ENCODE results near the gene RTL10. TPM values are rescaled to one million over a fixed set of nuclear protein-coding genes. Genes with fewer than 3 reads are reported as not detected.

Gene RTL10
- total and polyA plus RNA-seq, 2 of the 13 experiments (the other 11 are each of a cell fraction or from before 2014, with no cell fraction given): 14.1 to 15.8 TPM

DNA sequence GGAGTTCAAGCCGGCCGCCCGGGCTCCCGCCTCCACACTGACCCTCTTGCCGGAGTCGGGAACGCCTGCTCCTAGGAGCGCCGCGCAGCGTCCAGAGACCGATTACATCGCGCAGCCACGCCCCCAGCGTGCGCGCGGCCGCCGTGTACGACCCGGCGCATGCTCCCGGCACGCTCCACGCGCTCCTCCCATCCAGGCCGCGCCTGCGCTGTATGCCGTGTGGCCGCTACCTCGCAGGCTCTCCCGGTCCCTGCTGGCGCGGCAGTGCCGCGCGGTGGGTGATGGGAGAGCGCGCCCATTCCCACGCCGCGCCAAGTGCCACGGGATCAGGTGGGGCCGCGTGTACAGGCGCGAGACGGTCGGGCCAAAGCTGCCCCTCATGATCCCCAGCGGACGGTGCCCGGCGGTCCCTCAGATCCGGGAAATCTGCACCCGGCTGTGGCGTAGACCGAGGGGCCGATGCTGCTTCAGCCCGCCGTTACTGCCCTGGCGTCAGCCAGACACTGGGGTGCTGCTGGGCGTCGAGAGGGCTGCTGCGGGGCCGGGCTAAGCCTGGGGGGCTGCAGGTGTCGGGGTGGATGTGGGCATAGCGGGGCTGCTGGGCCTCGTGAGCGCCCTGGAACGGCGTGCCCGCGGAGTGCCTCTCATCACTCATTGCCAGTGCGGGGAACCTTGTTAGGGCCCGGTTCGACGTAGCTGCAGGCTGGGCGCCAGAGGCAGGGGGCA, at the start of gene RTL10, which contains the start of gene GNB1L (continued):
- TF ChIP-seq, protein P1, sequence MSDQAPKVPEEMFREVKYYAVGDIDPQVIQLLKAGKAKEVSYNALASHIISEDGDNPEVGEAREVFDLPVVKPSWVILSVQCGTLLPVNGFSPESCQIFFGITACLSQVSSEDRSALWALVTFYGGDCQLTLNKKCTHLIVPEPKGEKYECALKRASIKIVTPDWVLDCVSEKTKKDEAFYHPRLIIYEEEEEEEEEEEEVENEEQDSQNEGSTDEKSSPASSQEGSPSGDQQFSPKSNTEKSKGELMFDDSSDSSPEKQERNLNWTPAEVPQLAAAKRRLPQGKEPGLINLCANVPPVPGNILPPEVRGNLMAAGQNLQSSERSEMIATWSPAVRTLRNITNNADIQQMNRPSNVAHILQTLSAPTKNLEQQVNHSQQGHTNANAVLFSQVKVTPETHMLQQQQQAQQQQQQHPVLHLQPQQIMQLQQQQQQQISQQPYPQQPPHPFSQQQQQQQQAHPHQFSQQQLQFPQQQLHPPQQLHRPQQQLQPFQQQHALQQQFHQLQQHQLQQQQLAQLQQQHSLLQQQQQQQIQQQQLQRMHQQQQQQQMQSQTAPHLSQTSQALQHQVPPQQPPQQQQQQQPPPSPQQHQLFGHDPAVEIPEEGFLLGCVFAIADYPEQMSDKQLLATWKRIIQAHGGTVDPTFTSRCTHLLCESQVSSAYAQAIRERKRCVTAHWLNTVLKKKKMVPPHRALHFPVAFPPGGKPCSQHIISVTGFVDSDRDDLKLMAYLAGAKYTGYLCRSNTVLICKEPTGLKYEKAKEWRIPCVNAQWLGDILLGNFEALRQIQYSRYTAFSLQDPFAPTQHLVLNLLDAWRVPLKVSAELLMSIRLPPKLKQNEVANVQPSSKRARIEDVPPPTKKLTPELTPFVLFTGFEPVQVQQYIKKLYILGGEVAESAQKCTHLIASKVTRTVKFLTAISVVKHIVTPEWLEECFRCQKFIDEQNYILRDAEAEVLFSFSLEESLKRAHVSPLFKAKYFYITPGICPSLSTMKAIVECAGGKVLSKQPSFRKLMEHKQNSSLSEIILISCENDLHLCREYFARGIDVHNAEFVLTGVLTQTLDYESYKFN (CRISPR knock-in tag; conservative IDR thresholded peaks at IDR 0.05): 0 out of 2 replicates have a peak, but pooled peaks have one; percentile 36
- TF ChIP-seq, protein P2, sequence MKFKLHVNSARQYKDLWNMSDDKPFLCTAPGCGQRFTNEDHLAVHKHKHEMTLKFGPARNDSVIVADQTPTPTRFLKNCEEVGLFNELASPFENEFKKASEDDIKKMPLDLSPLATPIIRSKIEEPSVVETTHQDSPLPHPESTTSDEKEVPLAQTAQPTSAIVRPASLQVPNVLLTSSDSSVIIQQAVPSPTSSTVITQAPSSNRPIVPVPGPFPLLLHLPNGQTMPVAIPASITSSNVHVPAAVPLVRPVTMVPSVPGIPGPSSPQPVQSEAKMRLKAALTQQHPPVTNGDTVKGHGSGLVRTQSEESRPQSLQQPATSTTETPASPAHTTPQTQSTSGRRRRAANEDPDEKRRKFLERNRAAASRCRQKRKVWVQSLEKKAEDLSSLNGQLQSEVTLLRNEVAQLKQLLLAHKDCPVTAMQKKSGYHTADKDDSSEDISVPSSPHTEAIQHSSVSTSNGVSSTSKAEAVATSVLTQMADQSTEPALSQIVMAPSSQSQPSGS (CRISPR knock-in tag; IDR thresholded peaks at IDR 0.05): peak; percentile 55; the same call in 1 of the 2 replicates
- TF ChIP-seq, protein P3, sequence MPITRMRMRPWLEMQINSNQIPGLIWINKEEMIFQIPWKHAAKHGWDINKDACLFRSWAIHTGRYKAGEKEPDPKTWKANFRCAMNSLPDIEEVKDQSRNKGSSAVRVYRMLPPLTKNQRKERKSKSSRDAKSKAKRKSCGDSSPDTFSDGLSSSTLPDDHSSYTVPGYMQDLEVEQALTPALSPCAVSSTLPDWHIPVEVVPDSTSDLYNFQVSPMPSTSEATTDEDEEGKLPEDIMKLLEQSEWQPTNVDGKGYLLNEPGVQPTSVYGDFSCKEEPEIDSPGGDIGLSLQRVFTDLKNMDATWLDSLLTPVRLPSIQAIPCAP (CRISPR knock-in tag; IDR thresholded peaks at IDR 0.05; ENCODE audit: low read depth): no peak
- no peak for TF ChIP-seq SP1 (IDR thresholded peaks at IDR 0.05)
- TF ChIP-seq SP1 (CRISPR knock-in tag; IDR thresholded peaks at IDR 0.05): peak; percentile 97
- TF ChIP-seq EED (CRISPR knock-in tag; IDR thresholded peaks at IDR 0.05): peak; percentile 67; the same call in 1 of the 2 replicates
- TF ChIP-seq ZNF101 (CRISPR knock-in tag; IDR thresholded peaks at IDR 0.05; ENCODE audit: borderline replicate concordance, low read depth): peak; percentile 96; the same call in 1 of the 2 replicates
- peak; percentile 70; the same call in 1 of the 2 replicates for TF ChIP-seq ZFX (CRISPR knock-in tag; IDR thresholded peaks at IDR 0.05; ENCODE audit: low read depth)
- TF ChIP-seq, protein P4, sequence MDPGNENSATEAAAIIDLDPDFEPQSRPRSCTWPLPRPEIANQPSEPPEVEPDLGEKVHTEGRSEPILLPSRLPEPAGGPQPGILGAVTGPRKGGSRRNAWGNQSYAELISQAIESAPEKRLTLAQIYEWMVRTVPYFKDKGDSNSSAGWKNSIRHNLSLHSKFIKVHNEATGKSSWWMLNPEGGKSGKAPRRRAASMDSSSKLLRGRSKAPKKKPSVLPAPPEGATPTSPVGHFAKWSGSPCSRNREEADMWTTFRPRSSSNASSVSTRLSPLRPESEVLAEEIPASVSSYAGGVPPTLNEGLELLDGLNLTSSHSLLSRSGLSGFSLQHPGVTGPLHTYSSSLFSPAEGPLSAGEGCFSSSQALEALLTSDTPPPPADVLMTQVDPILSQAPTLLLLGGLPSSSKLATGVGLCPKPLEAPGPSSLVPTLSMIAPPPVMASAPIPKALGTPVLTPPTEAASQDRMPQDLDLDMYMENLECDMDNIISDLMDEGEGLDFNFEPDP (CRISPR knock-in tag; conservative IDR thresholded peaks at IDR 0.05): peak; percentile 99
- peak; percentile 72 for TF ChIP-seq ZNF124 (CRISPR knock-in tag; IDR thresholded peaks at IDR 0.05)
- TF ChIP-seq, protein P5, sequence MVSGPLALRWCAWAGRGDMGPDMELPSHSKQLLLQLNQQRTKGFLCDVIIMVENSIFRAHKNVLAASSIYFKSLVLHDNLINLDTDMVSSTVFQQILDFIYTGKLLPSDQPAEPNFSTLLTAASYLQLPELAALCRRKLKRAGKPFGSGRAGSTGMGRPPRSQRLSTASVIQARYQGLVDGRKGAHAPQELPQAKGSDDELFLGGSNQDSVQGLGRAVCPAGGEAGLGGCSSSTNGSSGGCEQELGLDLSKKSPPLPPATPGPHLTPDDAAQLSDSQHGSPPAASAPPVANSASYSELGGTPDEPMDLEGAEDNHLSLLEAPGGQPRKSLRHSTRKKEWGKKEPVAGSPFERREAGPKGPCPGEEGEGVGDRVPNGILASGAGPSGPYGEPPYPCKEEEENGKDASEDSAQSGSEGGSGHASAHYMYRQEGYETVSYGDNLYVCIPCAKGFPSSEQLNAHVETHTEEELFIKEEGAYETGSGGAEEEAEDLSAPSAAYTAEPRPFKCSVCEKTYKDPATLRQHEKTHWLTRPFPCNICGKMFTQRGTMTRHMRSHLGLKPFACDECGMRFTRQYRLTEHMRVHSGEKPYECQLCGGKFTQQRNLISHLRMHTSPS (CRISPR knock-in tag; IDR thresholded peaks at IDR 0.05; ENCODE audit: low read depth): peak; percentile 63; the same call in 1 of the 2 replicates
- TF ChIP-seq, protein P6, sequence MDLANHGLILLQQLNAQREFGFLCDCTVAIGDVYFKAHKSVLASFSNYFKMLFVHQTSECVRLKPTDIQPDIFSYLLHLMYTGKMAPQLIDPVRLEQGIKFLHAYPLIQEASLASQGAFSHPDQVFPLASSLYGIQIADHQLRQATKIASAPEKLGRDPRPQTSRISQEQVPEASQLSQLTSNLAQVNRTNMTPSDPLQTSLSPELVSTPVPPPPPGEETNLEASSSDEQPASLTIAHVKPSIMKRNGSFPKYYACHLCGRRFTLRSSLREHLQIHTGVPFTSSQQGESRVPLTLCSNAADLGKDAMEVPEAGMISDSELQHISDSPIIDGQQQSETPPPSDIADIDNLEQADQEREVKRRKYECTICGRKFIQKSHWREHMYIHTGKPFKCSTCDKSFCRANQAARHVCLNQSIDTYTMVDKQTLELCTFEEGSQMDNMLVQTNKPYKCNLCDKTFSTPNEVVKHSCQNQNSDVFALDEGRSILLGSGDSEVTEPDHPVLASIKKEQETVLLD (CRISPR knock-in tag; IDR thresholded peaks at IDR 0.05; ENCODE audit: low read depth): peak; percentile 74
- TF ChIP-seq NR2C2 (CRISPR knock-in tag; IDR thresholded peaks at IDR 0.05; ENCODE audit: borderline replicate concordance): peak; percentile 81
- no peak for TF ChIP-seq TBP (CRISPR knock-in tag; IDR thresholded peaks at IDR 0.05)
- TF ChIP-seq MXI1 (IDR thresholded peaks at IDR 0.05; ENCODE audit: borderline replicate concordance, low read depth, low read length): peak; percentile 88
- peak; percentile 97; the same call in 1 of the 2 replicates for TF ChIP-seq ZNF589 (CRISPR knock-in tag; conservative IDR thresholded peaks at IDR 0.05)
- peak; percentile 78; the same call in 1 of the 2 replicates for TF ChIP-seq ZZZ3 (CRISPR knock-in tag; IDR thresholded peaks at IDR 0.05; ENCODE audit: borderline replicate concordance)
- peak; percentile 10 for TF ChIP-seq TBL1XR1 (IDR thresholded peaks at IDR 0.05; ENCODE audit: borderline replicate concordance, low read length, partially characterized antibody)

Measured in HepG2 (cell line).